Measurements from ENCODE around the gene EFHD2.

DNA sequence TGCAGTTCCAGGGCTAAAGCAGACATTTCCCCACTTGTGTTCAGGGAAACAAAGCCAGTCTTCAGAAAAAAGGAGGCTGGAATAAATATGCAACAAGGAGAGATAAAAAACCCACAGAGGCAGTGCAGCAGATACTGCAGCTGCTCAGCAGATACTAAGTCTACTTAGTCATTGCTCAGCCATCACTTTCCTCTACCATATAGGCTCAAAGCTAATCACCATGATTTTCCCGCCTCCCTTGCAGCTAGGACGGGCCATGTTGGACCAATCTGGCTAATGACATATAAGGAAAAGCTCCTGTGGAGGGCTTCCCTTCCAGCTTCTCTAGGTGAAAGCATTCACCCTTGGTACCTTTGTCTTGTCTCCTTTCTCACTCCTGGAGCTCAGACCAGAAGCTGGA lies 10.0 kb upstream of the EFHD2 start:
- TF ChIP-seq HDAC6 (IDR thresholded peaks at IDR 0.05; ENCODE audit: low read depth, low read length) (no peak), RAD21 (IDR thresholded peaks at IDR 0.05 in 1 of 2, conservative IDR thresholded peaks at IDR 0.05 in 1 of 2; ENCODE audit: low read depth in 2 of 2, low read length in 2 of 2) (no peak), RNF2 (IDR thresholded peaks at IDR 0.05; ENCODE audit: borderline replicate concordance, low read depth, low read length, missing control alignments, poor library complexity, severe bottlenecking) (no peak), POLR2AphosphoS5 (IDR thresholded peaks at IDR 0.05; ENCODE audit: low read depth, low read length) (no peak), TCF12 (IDR thresholded peaks at IDR 0.05; ENCODE audit: low read depth, low read length) (no peak), KDM1A (IDR thresholded peaks at IDR 0.05; ENCODE audit: borderline replicate concordance, low read length) (no peak), YY1 (IDR thresholded peaks at IDR 0.05; ENCODE audit: low read depth, low read length) (no peak), EZH2 (IDR thresholded peaks at IDR 0.05; ENCODE audit: low read depth, low read length, severe bottlenecking) (no peak), POLR2A (IDR thresholded peaks at IDR 0.05; ENCODE audit: control extremely low read depth in 1 of 2, low read depth in 2 of 2, low read length in 2 of 2) (no peak), RFX5 (IDR thresholded peaks at IDR 0.05; ENCODE audit: borderline replicate concordance, low read depth, low read length) (no peak), JUN (IDR thresholded peaks at IDR 0.05; ENCODE audit: low read depth, low read length) (no peak), GTF2F1 (IDR thresholded peaks at IDR 0.05; ENCODE audit: borderline replicate concordance, low read depth, low read length) (no peak)
- TF ChIP-seq, protein P1, sequence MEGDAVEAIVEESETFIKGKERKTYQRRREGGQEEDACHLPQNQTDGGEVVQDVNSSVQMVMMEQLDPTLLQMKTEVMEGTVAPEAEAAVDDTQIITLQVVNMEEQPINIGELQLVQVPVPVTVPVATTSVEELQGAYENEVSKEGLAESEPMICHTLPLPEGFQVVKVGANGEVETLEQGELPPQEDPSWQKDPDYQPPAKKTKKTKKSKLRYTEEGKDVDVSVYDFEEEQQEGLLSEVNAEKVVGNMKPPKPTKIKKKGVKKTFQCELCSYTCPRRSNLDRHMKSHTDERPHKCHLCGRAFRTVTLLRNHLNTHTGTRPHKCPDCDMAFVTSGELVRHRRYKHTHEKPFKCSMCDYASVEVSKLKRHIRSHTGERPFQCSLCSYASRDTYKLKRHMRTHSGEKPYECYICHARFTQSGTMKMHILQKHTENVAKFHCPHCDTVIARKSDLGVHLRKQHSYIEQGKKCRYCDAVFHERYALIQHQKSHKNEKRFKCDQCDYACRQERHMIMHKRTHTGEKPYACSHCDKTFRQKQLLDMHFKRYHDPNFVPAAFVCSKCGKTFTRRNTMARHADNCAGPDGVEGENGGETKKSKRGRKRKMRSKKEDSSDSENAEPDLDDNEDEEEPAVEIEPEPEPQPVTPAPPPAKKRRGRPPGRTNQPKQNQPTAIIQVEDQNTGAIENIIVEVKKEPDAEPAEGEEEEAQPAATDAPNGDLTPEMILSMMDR (IDR thresholded peaks at IDR 0.05; ENCODE audit: control extremely low read depth in 1 of 3, insufficient read depth in 1 of 3, low read depth in 1 of 3, low read length in 3 of 3), result no peak
- TF ChIP-seq, protein P2, sequence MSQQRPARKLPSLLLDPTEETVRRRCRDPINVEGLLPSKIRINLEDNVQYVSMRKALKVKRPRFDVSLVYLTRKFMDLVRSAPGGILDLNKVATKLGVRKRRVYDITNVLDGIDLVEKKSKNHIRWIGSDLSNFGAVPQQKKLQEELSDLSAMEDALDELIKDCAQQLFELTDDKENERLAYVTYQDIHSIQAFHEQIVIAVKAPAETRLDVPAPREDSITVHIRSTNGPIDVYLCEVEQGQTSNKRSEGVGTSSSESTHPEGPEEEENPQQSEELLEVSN (IDR thresholded peaks at IDR 0.05), result no peak

Data from H1 (cell line).